WTC11 (cell line): ENCODE results near the gene GSX2. TPM values are rescaled to one million over a fixed set of nuclear protein-coding genes. Genes with fewer than 3 reads are reported as not detected.

Source experiments
- ATAC-seq: fragments of 200-7000 bp; cut with Tn5 transposase; 2 replicates; pipeline ENCODE4 v1.10.0; 2021; ENCODE audit warnings: mild to moderate bottlenecking, moderate library complexity
- CTCF ChIA-PET: fragments of 300-600 bp; sonication (Branson Sonifier 250); formaldehyde crosslinking; loops from one replicate; lab custom pipeline; 2021; ENCODE audit warnings: antibody characterized with exemption; lab: Charles Lee
- POLR2A ChIA-PET: fragments of 350-600 bp; sonication (Branson Sonifier 250); formaldehyde crosslinking; loops from one replicate; lab custom pipeline; 2021; ENCODE audit warnings: antibody characterized with exemption; lab: Charles Lee
- DNase-seq: peaks from one replicate; pipeline ENCODE4 v3.0.0; 2021; ENCODE audit warnings: low spot score
- H3K27ac Mint-ChIP-seq: 2 replicates; pipeline ENCODE4 v1.8.0; 2021; ENCODE audit warnings: mixed read lengths
- H3K27me3 Mint-ChIP-seq: 2 replicates; pipeline ENCODE4 v1.8.0; 2021; ENCODE audit warnings: low read depth, mild to moderate bottlenecking, moderate library complexity, mixed read lengths
- H3K36me3 Mint-ChIP-seq: 2 replicates; pipeline ENCODE4 v1.8.0; 2021; ENCODE audit warnings: mixed read lengths
- H3K4me1 Mint-ChIP-seq: 2 replicates; pipeline ENCODE4 v1.8.0; 2022; ENCODE audit warnings: mixed read lengths
- H3K4me3 Mint-ChIP-seq: 2 replicates; pipeline ENCODE4 v1.8.0; 2021; ENCODE audit warnings: mild to moderate bottlenecking, moderate library complexity, mixed read lengths
- H3K9me3 Mint-ChIP-seq: 2 replicates; pipeline ENCODE4 v1.8.0; 2021; ENCODE audit warnings: mixed read lengths
- ATF1 ChIP-seq: sonication (generic); formaldehyde crosslinking; IDR thresholded peaks from 2 replicates; pipeline ENCODE4 v1.8.1; 2023; ENCODE audit warnings: mild to moderate bottlenecking, moderate library complexity, missing genetic modification reagents
- CBFB ChIP-seq: sonication (generic); formaldehyde crosslinking; IDR thresholded peaks from 2 replicates; pipeline ENCODE4 v1.8.1; 2022; ENCODE audit warnings: mild to moderate bottlenecking, low read depth, missing genetic modification reagents
- GTF2I ChIP-seq: fragments of 250-450 bp; sonication (Bioruptor Pico); conservative IDR thresholded peaks from 2 replicates; pipeline ENCODE4 v1.4.0; 2021; ENCODE audit warnings: mild to moderate bottlenecking
- IRF2 ChIP-seq: sonication (generic); formaldehyde crosslinking; IDR thresholded peaks from 2 replicates; pipeline ENCODE4 v1.8.0; 2022; ENCODE audit warnings: low read depth, missing genetic modification reagents, borderline replicate concordance
- MAX ChIP-seq: sonication (generic); formaldehyde crosslinking; IDR thresholded peaks from 2 replicates; pipeline ENCODE4 v1.8.0; 2022; ENCODE audit warnings: mild to moderate bottlenecking, missing genetic modification reagents
- NFYB ChIP-seq: sonication (generic); formaldehyde crosslinking; conservative IDR thresholded peaks from 2 replicates; pipeline ENCODE4 v1.8.0; 2022; ENCODE audit warnings: low read depth, missing genetic modification reagents
- NR1H2 ChIP-seq: sonication (generic); formaldehyde crosslinking; IDR thresholded peaks from 2 replicates; pipeline ENCODE4 v1.9.0; 2021; ENCODE audit warnings: mild to moderate bottlenecking, moderate library complexity, missing genetic modification reagents
- PRDM15 ChIP-seq: sonication (generic); formaldehyde crosslinking; IDR thresholded peaks from 2 replicates; pipeline ENCODE4 v1.8.0; 2022; ENCODE audit warnings: missing genetic modification reagents
- RORB ChIP-seq: fragments of 250-450 bp; sonication (Bioruptor Pico); IDR thresholded peaks from 2 replicates; pipeline ENCODE4 v1.9.0; 2021; ENCODE audit warnings: mild to moderate bottlenecking
- SMAD4 ChIP-seq: sonication (generic); formaldehyde crosslinking; IDR thresholded peaks from 2 replicates; pipeline ENCODE4 v1.8.0; 2022; ENCODE audit warnings: mild to moderate bottlenecking, missing genetic modification reagents
- SP1 ChIP-seq: sonication (generic); formaldehyde crosslinking; conservative IDR thresholded peaks from 2 replicates; pipeline ENCODE4 v1.8.1; 2022; ENCODE audit warnings: missing genetic modification reagents
- ZNF232 ChIP-seq: sonication (generic); formaldehyde crosslinking; IDR thresholded peaks from 2 replicates; pipeline ENCODE4 v1.8.0; 2022; ENCODE audit warnings: mild to moderate bottlenecking, missing genetic modification reagents
- ZNF317 ChIP-seq: sonication (generic); formaldehyde crosslinking; IDR thresholded peaks from 2 replicates; pipeline ENCODE4 v1.8.1; 2023; ENCODE audit warnings: low read depth, mild to moderate bottlenecking, moderate library complexity, missing genetic modification reagents, borderline replicate concordance
- total RNA-seq: library from RNA; stranded (reverse); gene quantifications from 3 replicates; pipeline ENCODE4 v1.2.3, GENCODE V29; 2021
- TF ChIP-seq, protein P1 (sequence below): sonication (generic); formaldehyde crosslinking; IDR thresholded peaks from 2 replicates; pipeline ENCODE4 v1.8.1; 2023; ENCODE audit warnings: mild to moderate bottlenecking, missing genetic modification reagents, moderate library complexity
- TF ChIP-seq, protein P2 (sequence below): sonication (generic); formaldehyde crosslinking; IDR thresholded peaks from 2 replicates; pipeline ENCODE4 v1.8.1; 2023; ENCODE audit warnings: mild to moderate bottlenecking, missing genetic modification reagents, moderate library complexity

The GSX2 gene
- total RNA-seq, 1 experiment from 2014 or later, result not detected

- no peak for TF ChIP-seq GTF2I (CRISPR knock-in tag)
- no peak for TF ChIP-seq IRF2
- no peak for TF ChIP-seq ZNF232 (CRISPR knock-in tag)
- TF ChIP-seq NR1H2 (CRISPR knock-in tag), result no peak
- TF ChIP-seq, protein P1, sequence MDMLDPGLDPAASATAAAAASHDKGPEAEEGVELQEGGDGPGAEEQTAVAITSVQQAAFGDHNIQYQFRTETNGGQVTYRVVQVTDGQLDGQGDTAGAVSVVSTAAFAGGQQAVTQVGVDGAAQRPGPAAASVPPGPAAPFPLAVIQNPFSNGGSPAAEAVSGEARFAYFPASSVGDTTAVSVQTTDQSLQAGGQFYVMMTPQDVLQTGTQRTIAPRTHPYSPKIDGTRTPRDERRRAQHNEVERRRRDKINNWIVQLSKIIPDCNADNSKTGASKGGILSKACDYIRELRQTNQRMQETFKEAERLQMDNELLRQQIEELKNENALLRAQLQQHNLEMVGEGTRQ (CRISPR knock-in tag), result no peak
- TF ChIP-seq PRDM15 (CRISPR knock-in tag), result no peak
- no peak for TF ChIP-seq NFYB (CRISPR knock-in tag)
- TF ChIP-seq, protein P2, sequence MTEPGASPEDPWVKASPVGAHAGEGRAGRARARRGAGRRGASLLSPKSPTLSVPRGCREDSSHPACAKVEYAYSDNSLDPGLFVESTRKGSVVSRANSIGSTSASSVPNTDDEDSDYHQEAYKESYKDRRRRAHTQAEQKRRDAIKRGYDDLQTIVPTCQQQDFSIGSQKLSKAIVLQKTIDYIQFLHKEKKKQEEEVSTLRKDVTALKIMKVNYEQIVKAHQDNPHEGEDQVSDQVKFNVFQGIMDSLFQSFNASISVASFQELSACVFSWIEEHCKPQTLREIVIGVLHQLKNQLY, result no peak
Measured at GRCh38 chr4:54062392-54062791, 37.6 kb upstream of the GSX2 start (continued).

GRCh38 chr4:54063229-54063628, 36.7 kb upstream of the GSX2 start:
- H3K4me3 Mint-ChIP-seq, result peak overlapping the region; percentile 85
- peaks cover 46% of the 10 kb centered on the region for H3K4me1 Mint-ChIP-seq
- no peak for DNase-seq
- H3K27me3 Mint-ChIP-seq, result peaks cover 7% of the 10 kb centered on the region; the same call in 1 of the 2 replicates
- H3K9me3 Mint-ChIP-seq, result no peaks in the 10 kb centered on the region
- no peaks in the 10 kb centered on the region for H3K36me3 Mint-ChIP-seq
- peak overlapping the region; percentile 83 for H3K27ac Mint-ChIP-seq
- POLR2A ChIA-PET, result interaction anchor here (0.6 kb wide), 1 partner anchor 35 kb away, joined by 3 read pairs; no protein-coding TSS in a partner anchor
- CTCF ChIA-PET, result interaction anchor here (1.1 kb wide), 1 partner anchor 169 kb away, joined by 3 read pairs; no protein-coding TSS in a partner anchor
- ATAC-seq, result no peak
- no peak for TF ChIP-seq ATF1 (CRISPR knock-in tag)
- TF ChIP-seq RORB (CRISPR knock-in tag), result no peak

DNA sequence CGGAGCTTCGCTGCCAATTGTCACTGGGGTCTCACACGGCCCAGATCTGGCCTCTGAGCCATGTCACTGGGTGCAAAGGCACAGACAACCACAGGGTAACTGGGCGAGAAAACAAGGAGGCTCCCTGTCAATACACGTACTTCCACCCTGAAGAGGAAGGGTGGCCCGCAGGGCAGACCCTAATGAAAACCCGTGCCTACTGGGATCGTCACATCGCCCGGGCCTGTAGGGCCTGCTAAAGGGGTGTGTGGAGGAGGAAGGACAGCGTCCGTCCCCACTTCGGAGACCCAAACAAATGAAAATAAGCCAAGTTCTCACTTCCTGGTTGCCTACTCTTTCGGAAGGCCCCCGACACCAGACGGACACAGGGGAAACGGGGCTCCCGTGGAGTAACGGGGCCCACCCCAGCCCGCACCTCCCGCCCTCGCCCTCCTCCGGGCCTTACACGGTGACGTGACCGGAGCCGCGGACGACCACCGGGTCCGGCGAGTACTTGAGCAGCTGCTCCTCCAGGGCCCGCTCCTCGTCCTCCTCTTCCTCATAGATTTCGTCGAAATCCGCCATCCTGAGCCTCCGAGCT, 36.1 kb upstream of the GSX2 start:
- CTCF ChIA-PET, result interaction anchor here (1.1 kb wide), 1 partner anchor 169 kb away, joined by 3 read pairs; no protein-coding TSS in a partner anchor
- Mint-ChIP-seq H3K4me1 (peaks cover 45% of the 10 kb centered on the region), H3K27me3 (peaks cover 7% of the 10 kb centered on the region; the same call in 1 of the 2 replicates), H3K4me3 (peak overlapping the region; percentile 85), H3K36me3 (no peaks in the 10 kb centered on the region), H3K9me3 (no peaks in the 10 kb centered on the region), H3K27ac (peak overlapping the region; percentile 83; the same call in 1 of the 2 replicates)
- TF ChIP-seq CBFB (CRISPR knock-in tag) (peak; percentile 15; the same call in 1 of the 2 replicates), SP1 (0 out of 2 replicates have a peak, but pooled peaks have one; percentile 5), SMAD4 (no peak), ZNF317 (no peak), MAX (0 out of 2 replicates have a peak, but pooled peaks have one; percentile 12)
- POLR2A ChIA-PET, result interaction anchor here (0.6 kb wide), 1 partner anchor 34 kb away, joined by 3 read pairs; no protein-coding TSS in a partner anchor
- DNase-seq, result peak; percentile 26
- ATAC-seq, result peak; percentile 43
